PC-9 (cell line): ENCODE measurements around the gene NXNL1. TPM values are rescaled to one million over a fixed set of nuclear protein-coding genes. Genes with fewer than 3 reads are reported as not detected.
A peak's percentile ranks its signal among the peaks of the same experiment; 100 is the strongest.

Experiments used
- BruUV-seq: library from RNA; stranded (reverse); fragments of 400-500 nt; replicated peaks from 2 replicates; lab custom pipeline; 2021; lab: Mats Ljungman, UMichigan
- CTCF ChIA-PET: fragments of 300-600 bp; sonication (Branson Sonifier 250); formaldehyde crosslinking; loops from one replicate; lab custom pipeline; 2022; ENCODE audit warnings: antibody characterized with exemption; lab: Charles Lee
- POLR2A ChIA-PET: fragments of 300-600 bp; sonication (Branson Sonifier 250); formaldehyde crosslinking; loops from one replicate; lab custom pipeline; 2022; ENCODE audit warnings: antibody characterized with exemption; ENCODE audit not compliant: unreplicated experiment; lab: Charles Lee
- DNase-seq, 2 experiments: peaks; one replicate each; pipeline versions ENCODE4 v3.0.0 to v3.0.0-alpha.2; 2015 to 2022; ENCODE audit warnings: mixed read lengths in 1 of 2
- H2AFZ ChIP-seq: fragments of 200-600 bp; sonication (generic); 2 replicates; pipeline ENCODE4 v1.8.1; 2017; ENCODE audit warnings: antibody characterized with exemption
- H3F3A ChIP-seq: fragments of 200-600 bp; sonication (generic); 2 replicates; pipeline ENCODE4 v1.8.1; 2017; ENCODE audit warnings: antibody characterized with exemption, mild to moderate bottlenecking, low read depth; ENCODE audit not compliant: insufficient read depth
- H3K27ac ChIP-seq: fragments of 200-600 bp; sonication (generic); 2 replicates; pipeline ENCODE4 v1.6.1; 2016; ENCODE audit warnings: mixed run types
- H3K27me3 ChIP-seq: fragments of 200-600 bp; sonication (generic); 2 replicates; pipeline ENCODE4 v1.6.1; 2016; ENCODE audit warnings: low read depth, mixed run types; ENCODE audit not compliant: insufficient read depth
- H3K36me3 ChIP-seq: fragments of 200-600 bp; sonication (generic); 2 replicates; pipeline ENCODE4 v1.6.1; 2016; ENCODE audit warnings: low read depth, mixed run types
- H3K4me1 ChIP-seq: fragments of 200-600 bp; sonication (generic); replicated peaks from 2 replicates; pipeline ENCODE4 v1.6.1; 2016; ENCODE audit warnings: mixed run types; ENCODE audit not compliant: insufficient read depth
- H3K4me2 ChIP-seq: fragments of 200-600 bp; sonication (generic); 2 replicates; pipeline ENCODE4 v1.6.1; 2017; ENCODE audit warnings: mixed run types
- H3K4me3 ChIP-seq: fragments of 200-600 bp; sonication (generic); 2 replicates; pipeline ENCODE4 v1.6.1; 2016; ENCODE audit warnings: mixed run types
- H3K79me2 ChIP-seq: fragments of 200-600 bp; sonication (generic); 2 replicates; pipeline ENCODE4 v1.6.1; 2017; ENCODE audit warnings: low read depth, mixed run types
- H3K9me2 ChIP-seq: fragments of 200-600 bp; sonication (generic); 2 replicates; pipeline ENCODE4 v1.8.1; 2017; ENCODE audit warnings: mild to moderate bottlenecking; ENCODE audit not compliant: insufficient read depth
- H3K9me3 ChIP-seq: fragments of 200-600 bp; sonication (generic); 2 replicates; pipeline ENCODE4 v1.8.1; 2016; ENCODE audit warnings: low read depth; ENCODE audit not compliant: insufficient read depth
- H4K20me1 ChIP-seq: fragments of 200-600 bp; sonication (generic); 2 replicates; pipeline ENCODE4 v1.8.1; 2017; ENCODE audit not compliant: insufficient read depth
- EZH2 ChIP-seq: fragments of 200-600 bp; sonication (generic); IDR thresholded peaks from 2 replicates; pipeline ENCODE4 v1.8.0; 2017; ENCODE audit warnings: antibody characterized with exemption, low read depth
- intact Hi-C: fragments of 100-400 bp; cut with micrococcal nuclease; formaldehyde crosslinking; loops from one replicate; pipeline ENCODE4 v1.10.0; 2022; ENCODE audit not compliant: unreplicated experiment
- total RNA-seq: library from RNA; stranded (reverse); gene quantifications from 2 replicates; pipeline ENCODE4 v1.2.3, GENCODE V29; 2021
- TF ChIP-seq, protein P1 (sequence below): fragments of 200-600 bp; sonication (generic); conservative IDR thresholded peaks from 2 replicates; pipeline ENCODE4 v1.6.1; 2017; ENCODE audit warnings: mixed run types, antibody characterized with exemption, mild to moderate bottlenecking, moderate library complexity

Gene NXNL1
- total RNA-seq, 1 experiment from 2014 or later = not detected

DNA sequence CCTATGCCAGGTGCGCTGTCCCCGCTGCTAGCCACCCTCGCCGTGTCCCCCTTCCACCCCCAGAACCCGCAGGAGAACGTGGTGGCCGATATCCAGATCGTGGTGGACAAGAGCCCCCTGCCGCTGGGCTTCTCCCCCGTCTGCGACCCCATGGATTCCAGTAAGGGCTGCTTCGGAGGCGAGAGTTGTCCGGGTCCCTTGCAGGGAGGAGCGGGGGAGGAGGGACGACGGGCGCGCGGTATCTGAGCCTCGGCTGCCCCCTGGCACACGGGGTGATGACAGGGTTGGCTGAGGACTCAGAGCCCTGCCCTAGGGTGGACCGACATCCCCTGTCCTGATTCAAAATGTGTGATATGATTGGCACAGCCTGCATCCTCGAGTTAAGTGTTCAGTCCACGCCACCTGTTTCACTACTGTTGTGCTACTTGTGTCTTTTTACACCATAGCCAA is 40.2 kb downstream of the NXNL1 start:
- ChIA-PET CTCF (interaction anchor here (0.6 kb wide), 1 partner anchor 649 kb away, joined by 9 read pairs; no protein-coding TSS in a partner anchor), POLR2A (interaction anchor here (0.7 kb wide), 1 partner anchor 10 kb away, joined by 3 read pairs; no protein-coding TSS in a partner anchor)
- Histone ChIP-seq H2AFZ (peak overlapping the region; percentile 99), H3K9me3 (no peaks in the 10 kb centered on the region), H3K79me2 (0 out of 2 replicates have a peak, but pooled peaks cover 5% of the 10 kb centered on the region), H3K4me1 (peaks cover 15% of the 10 kb centered on the region), H3K4me3 (peak overlapping the region; percentile 82), H4K20me1 (no peaks in the 10 kb centered on the region), H3K27ac (no peak overlapping the region), H3K4me2 (peak overlapping the region; percentile 94), H3K9me2 (no peaks in the 10 kb centered on the region), H3K36me3 (0 out of 2 replicates have a peak, but pooled peaks cover 4% of the 10 kb centered on the region), H3K27me3 (no peaks in the 10 kb centered on the region), H3F3A (peaks cover 24% of the 10 kb centered on the region; the same call in 1 of the 2 replicates)
- intact Hi-C loops = no loop called here
- TF ChIP-seq, protein P1, sequence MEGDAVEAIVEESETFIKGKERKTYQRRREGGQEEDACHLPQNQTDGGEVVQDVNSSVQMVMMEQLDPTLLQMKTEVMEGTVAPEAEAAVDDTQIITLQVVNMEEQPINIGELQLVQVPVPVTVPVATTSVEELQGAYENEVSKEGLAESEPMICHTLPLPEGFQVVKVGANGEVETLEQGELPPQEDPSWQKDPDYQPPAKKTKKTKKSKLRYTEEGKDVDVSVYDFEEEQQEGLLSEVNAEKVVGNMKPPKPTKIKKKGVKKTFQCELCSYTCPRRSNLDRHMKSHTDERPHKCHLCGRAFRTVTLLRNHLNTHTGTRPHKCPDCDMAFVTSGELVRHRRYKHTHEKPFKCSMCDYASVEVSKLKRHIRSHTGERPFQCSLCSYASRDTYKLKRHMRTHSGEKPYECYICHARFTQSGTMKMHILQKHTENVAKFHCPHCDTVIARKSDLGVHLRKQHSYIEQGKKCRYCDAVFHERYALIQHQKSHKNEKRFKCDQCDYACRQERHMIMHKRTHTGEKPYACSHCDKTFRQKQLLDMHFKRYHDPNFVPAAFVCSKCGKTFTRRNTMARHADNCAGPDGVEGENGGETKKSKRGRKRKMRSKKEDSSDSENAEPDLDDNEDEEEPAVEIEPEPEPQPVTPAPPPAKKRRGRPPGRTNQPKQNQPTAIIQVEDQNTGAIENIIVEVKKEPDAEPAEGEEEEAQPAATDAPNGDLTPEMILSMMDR = no peak; the same call in 1 of the 2 replicates
- TF ChIP-seq EZH2 = no peak
- no TSS peak for BruUV-seq
- DNase-seq = peak in 1 of 2 experiments; percentile 48

DNA sequence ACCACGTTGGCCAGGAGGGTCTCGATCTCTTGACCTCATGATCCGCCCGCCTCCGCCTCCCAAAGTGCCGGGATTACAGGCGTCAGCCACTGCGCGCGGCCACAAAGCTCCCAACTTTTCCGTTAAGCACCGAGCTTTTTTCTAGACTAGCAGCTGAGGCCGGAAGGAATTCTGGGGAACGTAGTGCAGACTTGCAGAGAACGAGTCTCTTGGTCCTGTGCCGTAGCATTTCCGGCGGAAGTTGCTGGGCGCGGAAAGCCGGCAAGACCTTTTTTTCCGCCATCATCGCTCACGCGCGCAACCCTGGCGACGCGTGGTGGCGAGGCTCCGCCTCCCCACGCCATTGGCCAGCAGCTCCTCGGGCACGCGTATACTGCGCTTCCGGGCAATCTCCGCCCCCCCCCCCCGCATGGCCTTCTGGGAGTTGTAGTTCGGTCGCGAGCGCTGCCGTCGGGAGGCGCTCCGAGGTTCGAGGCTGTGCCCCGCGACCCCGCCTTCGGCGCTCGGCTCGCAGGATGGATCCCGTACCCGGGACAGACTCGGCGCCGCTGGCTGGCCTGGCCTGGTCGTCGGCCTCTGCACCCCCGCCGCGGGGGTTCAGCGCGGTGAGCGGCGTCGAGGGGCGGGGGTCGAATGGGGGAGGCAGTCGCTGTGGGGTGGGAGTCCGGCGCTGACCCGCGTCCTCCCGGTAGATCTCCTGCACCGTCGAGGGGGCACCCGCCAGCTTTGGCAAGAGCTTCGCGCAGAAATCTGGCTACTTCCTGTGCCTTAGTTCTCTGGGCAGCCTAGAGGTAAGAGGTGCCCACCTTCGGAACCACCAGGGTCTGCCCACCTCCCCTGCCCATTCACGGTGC is 40.9 kb downstream of the NXNL1 start, which contains the start of gene MVB12A:
Gene MVB12A (plus strand): TSS at position 427 of the 854 bp plus-strand sequence. CDS start 89 bp downstream, at position 516.
- intact Hi-C loops = no loop called here
- ChIA-PET CTCF (interaction anchor here (0.5 to 0.9 kb wide), 6 partner anchors 23 to 516 kb away, joined by 3 to 11 read pairs (median 4); partner anchors contain the start of gene DDA1), POLR2A (interaction anchor here (0.5 to 1.0 kb wide), 7 partner anchors 50 to 440 kb away, joined by 3 to 9 read pairs (median 4); partner anchors contain the start of genes DDA1, PGLS, RPL18A and SLC27A1)
- H3K79me2 ChIP-seq = 0 out of 2 replicates have a peak, but pooled peaks cover 5% of the 10 kb centered on the region
- H3F3A ChIP-seq = peaks cover 20% of the 10 kb centered on the region; the same call in 1 of the 2 replicates
- no peaks in the 10 kb centered on the region for H3K9me2 ChIP-seq
- no peak for TF ChIP-seq EZH2
- TF ChIP-seq, protein P1 = no peak
- H3K27me3 ChIP-seq = no peaks in the 10 kb centered on the region
- H3K27ac ChIP-seq = peak within 1 kb of the TSS; percentile 56
- peak within 1 kb of the TSS; percentile 82 for H3K4me3 ChIP-seq
- H3K4me2 ChIP-seq = peak within 1 kb of the TSS; percentile 94
- no peaks in the 10 kb centered on the region for H4K20me1 ChIP-seq
- 0 out of 2 replicates have a peak, but pooled peaks cover 4% of the 10 kb centered on the region for H3K36me3 ChIP-seq
- peaks cover 15% of the 10 kb centered on the region for H3K4me1 ChIP-seq
- BruUV-seq = no TSS peak
- DNase-seq = peak; percentile 96 to 98
- no peaks in the 10 kb centered on the region for H3K9me3 ChIP-seq
- H2AFZ ChIP-seq = peak within 1 kb of the TSS; percentile 99

- peak in 1 of 2 experiments; percentile 48 for DNase-seq
- Histone ChIP-seq H3K79me2 (0 out of 2 replicates have a peak, but pooled peaks cover 5% of the 10 kb centered on the region), H2AFZ (peak overlapping the region; percentile 98), H3K4me2 (peak overlapping the region; percentile 81), H3K9me2 (no peaks in the 10 kb centered on the region), H3K36me3 (0 out of 2 replicates have a peak, but pooled peaks cover 4% of the 10 kb centered on the region), H3K9me3 (no peaks in the 10 kb centered on the region), H3K4me1 (peaks cover 15% of the 10 kb centered on the region), H3K27me3 (no peaks in the 10 kb centered on the region), H3K4me3 (peak overlapping the region; percentile 63), H3K27ac (peak overlapping the region; percentile 56), H4K20me1 (no peaks in the 10 kb centered on the region), H3F3A (peaks cover 20% of the 10 kb centered on the region; the same call in 1 of the 2 replicates)
- TSS peak; percentile 96 for BruUV-seq
- no peak for TF ChIP-seq EZH2
- TF ChIP-seq, protein P1 = no peak
- intact Hi-C loops = no loop called here
- POLR2A ChIA-PET = interaction anchor here (0.5 to 1.0 kb wide), 6 partner anchors 88 to 440 kb away, joined by 3 to 9 read pairs (median 5); partner anchors contain the start of genes DDA1, PGLS and RPL18A
- CTCF ChIA-PET = interaction anchor here (0.5 to 0.9 kb wide), 5 partner anchors 23 to 110 kb away, joined by 3 to 11 read pairs (median 4); partner anchors contain the start of gene DDA1
These were observed 41.5 kb downstream of the NXNL1 start for GRCh38 chr19:17419154-17419620.
